Naive thymus-derived CD4-positive, alpha-beta T cell (primary cell): Measurements from ENCODE around the gene TMEM18. TPM values are rescaled to one million over a fixed set of nuclear protein-coding genes. Genes with fewer than 3 reads are reported as not detected.
A peak's percentile ranks its signal among the peaks of the same experiment; 100 is the strongest.

Source experiments
- ATAC-seq: fragments of 150-1000 bp; cut with Tn5 transposase; 2 replicates; pipeline ENCODE4 v1.10.0; 2021; ENCODE audit warnings: mild to moderate bottlenecking, moderate library complexity
- CTCF ChIA-PET: fragments of 350-600 bp; sonication (Branson Sonifier 250); formaldehyde crosslinking; loops from one replicate; lab custom pipeline; 2021; ENCODE audit warnings: antibody characterized with exemption; lab: Charles Lee
- POLR2A ChIA-PET: fragments of 350-600 bp; sonication (Branson Sonifier 250); formaldehyde crosslinking; loops from one replicate; lab custom pipeline; 2021; ENCODE audit warnings: antibody characterized with exemption, inconsistent platforms; lab: Charles Lee
- DNase-seq, 9 donors: peaks; one replicate each; pipeline versions ENCODE4 v3.0.0 to v3.0.0-alpha.2; 2020 to 2022; ENCODE audit warnings: mixed read lengths in 1 of 9
- H3K27ac ChIP-seq: one replicate; pipeline ENCODE4 v1.7.0; 2013; ENCODE audit warnings: mild to moderate bottlenecking, low read depth, low read length, moderate library complexity
- H3K27me3 ChIP-seq, 2 donors: one replicate each; pipeline ENCODE4 v1.7.0; 2013; ENCODE audit warnings: low read length in 2 of 2, mild to moderate bottlenecking in 2 of 2, moderate library complexity in 2 of 2; ENCODE audit not compliant: control insufficient read depth in 2 of 2, insufficient read depth in 2 of 2
- H3K36me3 ChIP-seq, 3 experiments: 1 replicate in 2 of 3; 2 replicates in 1 of 3; pipeline ENCODE4 v1.7.0; 2013; ENCODE audit warnings: low read length in 3 of 3, mild to moderate bottlenecking in 3 of 3, moderate library complexity in 1 of 3; ENCODE audit not compliant: insufficient read depth in 3 of 3, control insufficient read depth in 2 of 3
- H3K4me1 ChIP-seq, 2 donors: one replicate each; pipeline ENCODE4 v1.7.0; 2013; ENCODE audit warnings: low read length in 2 of 2, mild to moderate bottlenecking in 2 of 2, moderate library complexity in 1 of 2; ENCODE audit not compliant: control insufficient read depth in 2 of 2, insufficient read depth in 2 of 2
- H3K4me3 ChIP-seq: 2 replicates; pipeline ENCODE4 v1.7.0; 2013; ENCODE audit warnings: mild to moderate bottlenecking, low read length
- H3K9me3 ChIP-seq, 3 experiments: 1 replicate in 2 of 3; 2 replicates in 1 of 3; pipeline ENCODE4 v1.7.0; 2013; ENCODE audit warnings: low read length in 3 of 3; ENCODE audit not compliant: control insufficient read depth in 2 of 3
- H3K27ac Mint-ChIP-seq, 9 donors: one replicate each; pipeline ENCODE4 v1.8.0; 2020 to 2022; ENCODE audit warnings: mixed read lengths in 9 of 9, mild to moderate bottlenecking in 8 of 9, moderate library complexity in 5 of 9, inconsistent platforms in 2 of 9
- H3K27me3 Mint-ChIP-seq, 5 donors: one replicate each; pipeline ENCODE4 v1.8.0; 2021 to 2022; ENCODE audit warnings: mixed read lengths in 5 of 5, mild to moderate bottlenecking in 1 of 5
- H3K36me3 Mint-ChIP-seq, 5 donors: one replicate each; pipeline ENCODE4 v1.8.0; 2020 to 2022; ENCODE audit warnings: mixed read lengths in 5 of 5, mild to moderate bottlenecking in 3 of 5, inconsistent platforms in 1 of 5
- H3K4me1 Mint-ChIP-seq, 7 donors: one replicate each; pipeline ENCODE4 v1.8.0; 2020 to 2022; ENCODE audit warnings: mixed read lengths in 7 of 7, mild to moderate bottlenecking in 3 of 7, inconsistent platforms in 1 of 7
- H3K4me3 Mint-ChIP-seq, 10 donors: one replicate each; pipeline ENCODE4 v1.8.0; 2020 to 2022; ENCODE audit warnings: mild to moderate bottlenecking in 10 of 10, mixed read lengths in 10 of 10, moderate library complexity in 6 of 10, inconsistent platforms in 2 of 10
- H3K9me3 Mint-ChIP-seq, 11 donors: one replicate each; pipeline ENCODE4 v1.8.0; 2020 to 2022; ENCODE audit warnings: mixed read lengths in 11 of 11, mild to moderate bottlenecking in 4 of 11, inconsistent platforms in 1 of 11, moderate library complexity in 1 of 11
- intact Hi-C, 2 donors: fragments of 100-400 bp; cut with micrococcal nuclease; formaldehyde crosslinking; loops; one replicate each; pipeline ENCODE4 v1.15.1; 2023
- polyA plus RNA-seq, 2 donors: library from polyadenylated mRNA; unstranded; fragments of 300-500 nt; fragmentation: Illumina TruSeq; gene quantifications; one replicate each; pipeline ENCODE4 v1.2.3, GENCODE V29; 2021
- total RNA-seq, 6 experiments: library from RNA in 5 of 6; stranded (reverse) in 5 of 6; gene quantifications; 1 replicate in 5 of 6; 2 replicates in 1 of 6; pipeline ENCODE4 v1.2.3 and lab custom pipeline; 2021 to 2026

Gene TMEM18
- total and polyA plus RNA-seq, 7 experiments from 2014 or later, result 23.3 to 39.8 (median 29.4) TPM

DNA sequence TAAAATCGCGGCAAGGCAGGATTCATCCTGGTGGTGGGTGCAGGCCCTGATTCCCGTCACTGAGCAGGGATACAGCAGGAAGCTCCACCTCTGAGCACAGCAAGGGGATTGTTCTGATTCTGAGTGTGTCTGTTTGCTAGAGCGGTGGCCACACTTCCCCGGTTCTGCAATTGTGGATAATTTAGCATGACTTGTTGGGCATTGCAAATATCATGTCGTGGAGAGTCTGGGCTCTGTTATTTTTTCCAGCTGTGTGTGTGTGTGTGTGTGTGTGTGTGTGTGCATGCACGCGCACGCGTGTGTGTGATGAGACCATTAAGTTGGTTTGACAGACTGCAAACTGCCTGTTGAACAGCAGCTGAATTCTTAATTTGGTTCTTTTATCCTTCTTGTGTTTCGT, 4.1 kb upstream of the TMEM18 start:
- ATAC-seq (no peak), DNase-seq (no peak)
- Histone ChIP-seq H3K4me1 (peaks cover 0 to 4% of the 10 kb centered on the region in 2 donors), H3K27ac (no peak overlapping the region), H3K36me3 (peaks cover 0 to 6% (median 0%) of the 10 kb centered on the region in 3 experiments), H3K27me3 (no peaks in the 10 kb centered on the region), H3K9me3 (peaks cover 0 to 14% (median 0%) of the 10 kb centered on the region in 3 experiments), H3K4me3 (no peak overlapping the region)
- H3K9me3 Mint-ChIP-seq, result peaks cover 6 to 21% (median 12%) of the 10 kb centered on the region in 11 donors
- peak overlapping the region in 1 of 9 donors; percentile 54 for H3K27ac Mint-ChIP-seq
- intact Hi-C loops, result no loop called here
- ChIA-PET POLR2A (no interaction called here), CTCF (no interaction called here)
- H3K4me1 Mint-ChIP-seq, result peaks cover 11 to 27% (median 19%) of the 10 kb centered on the region in 7 donors
- H3K36me3 Mint-ChIP-seq, result peaks cover 5 to 30% (median 15%) of the 10 kb centered on the region in 5 donors
- no peaks in the 10 kb centered on the region for H3K27me3 Mint-ChIP-seq
- H3K4me3 Mint-ChIP-seq, result peak overlapping the region in 1 of 10 donors; percentile 20

DNA sequence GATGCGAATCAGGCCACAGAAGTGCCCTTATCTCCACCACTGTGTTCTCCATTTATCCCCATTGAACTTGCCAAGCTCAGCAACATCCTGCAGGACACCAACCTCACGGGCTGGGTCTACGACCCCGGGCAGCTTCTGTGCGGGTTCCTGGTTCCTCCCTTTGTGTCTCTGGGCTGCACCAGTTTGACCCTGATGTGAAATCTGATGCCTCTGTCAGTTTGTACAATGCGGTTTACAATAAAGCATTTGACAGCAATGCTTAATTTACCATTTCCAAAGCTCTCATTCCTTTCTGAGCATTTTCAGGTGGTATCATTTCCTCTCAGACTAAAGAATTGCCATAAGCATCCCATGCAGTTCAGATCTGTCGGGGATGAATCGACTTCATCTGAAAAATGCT, 3.3 kb upstream of the TMEM18 start:
- H3K4me1 Mint-ChIP-seq, result peaks cover 13 to 34% (median 27%) of the 10 kb centered on the region in 7 donors
- peaks cover 0 to 6% (median 0%) of the 10 kb centered on the region in 3 experiments for H3K9me3 ChIP-seq
- H3K4me3 Mint-ChIP-seq, result peak overlapping the region in 1 of 10 donors; percentile 21
- H3K36me3 ChIP-seq, result peaks cover 0 to 6% (median 0%) of the 10 kb centered on the region in 3 experiments
- ChIA-PET POLR2A (interaction anchor here (0.8 kb wide), 1 partner anchor 9 kb away, joined by 4 read pairs; no protein-coding TSS in a partner anchor), CTCF (no interaction called here)
- H3K36me3 Mint-ChIP-seq, result peaks cover 5 to 30% (median 11%) of the 10 kb centered on the region in 5 donors
- intact Hi-C loops, result no loop called here
- ATAC-seq, result no peak
- H3K27ac Mint-ChIP-seq, result peak overlapping the region in 1 of 9 donors; percentile 17
- DNase-seq, result no peak
- peaks cover 6 to 18% (median 11%) of the 10 kb centered on the region in 11 donors for H3K9me3 Mint-ChIP-seq
- no peaks in the 10 kb centered on the region for H3K27me3 Mint-ChIP-seq
- peaks cover 0 to 4% of the 10 kb centered on the region in 2 donors for H3K4me1 ChIP-seq
- no peak overlapping the region for H3K27ac ChIP-seq
- no peak overlapping the region for H3K4me3 ChIP-seq
- no peaks in the 10 kb centered on the region for H3K27me3 ChIP-seq

DNA sequence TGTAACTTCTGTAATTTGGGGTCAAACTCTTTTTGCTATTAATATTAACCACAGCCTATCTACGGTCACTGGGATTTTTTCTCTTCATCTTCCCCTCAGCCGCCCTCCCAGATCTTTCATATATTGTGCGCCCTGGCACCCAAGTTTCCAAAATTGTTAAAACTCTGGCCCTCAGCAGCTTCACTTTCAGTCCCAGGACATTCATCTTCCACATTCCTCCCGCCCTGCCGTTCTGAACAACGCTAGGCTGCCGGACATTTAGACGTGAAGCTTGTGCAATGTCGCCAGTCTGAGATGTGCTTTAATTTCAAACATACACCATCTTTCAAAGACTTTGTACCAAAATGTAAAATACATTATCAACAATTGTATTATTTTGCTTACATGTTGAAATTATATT, 1.8 kb upstream of the TMEM18 start:
- Histone ChIP-seq H3K9me3 (no peaks in the 10 kb centered on the region), H3K27ac (no peak overlapping the region), H3K4me3 (no peak overlapping the region), H3K4me1 (peaks cover 0 to 4% of the 10 kb centered on the region in 2 donors), H3K27me3 (no peaks in the 10 kb centered on the region), H3K36me3 (peaks cover 0 to 14% (median 0%) of the 10 kb centered on the region in 3 experiments)
- Mint-ChIP-seq H3K36me3 (peaks cover 0 to 22% (median 4%) of the 10 kb centered on the region in 5 donors), H3K27ac (peak overlapping the region; percentile 53 to 100 (median 98)), H3K27me3 (no peaks in the 10 kb centered on the region), H3K4me3 (peak overlapping the region; percentile 91 to 100 (median 98)), H3K9me3 (peaks cover 0 to 6% (median 0%) of the 10 kb centered on the region in 11 donors), H3K4me1 (peaks cover 23 to 45% (median 40%) of the 10 kb centered on the region in 7 donors)
- intact Hi-C loops, result loop anchor here (5.0 kb wide), 2 partner anchors 247 to 502 kb away; no protein-coding TSS in a partner anchor
- ATAC-seq (no peak), DNase-seq (no peak)
- ChIA-PET POLR2A (no interaction called here), CTCF (no interaction called here)

DNA sequence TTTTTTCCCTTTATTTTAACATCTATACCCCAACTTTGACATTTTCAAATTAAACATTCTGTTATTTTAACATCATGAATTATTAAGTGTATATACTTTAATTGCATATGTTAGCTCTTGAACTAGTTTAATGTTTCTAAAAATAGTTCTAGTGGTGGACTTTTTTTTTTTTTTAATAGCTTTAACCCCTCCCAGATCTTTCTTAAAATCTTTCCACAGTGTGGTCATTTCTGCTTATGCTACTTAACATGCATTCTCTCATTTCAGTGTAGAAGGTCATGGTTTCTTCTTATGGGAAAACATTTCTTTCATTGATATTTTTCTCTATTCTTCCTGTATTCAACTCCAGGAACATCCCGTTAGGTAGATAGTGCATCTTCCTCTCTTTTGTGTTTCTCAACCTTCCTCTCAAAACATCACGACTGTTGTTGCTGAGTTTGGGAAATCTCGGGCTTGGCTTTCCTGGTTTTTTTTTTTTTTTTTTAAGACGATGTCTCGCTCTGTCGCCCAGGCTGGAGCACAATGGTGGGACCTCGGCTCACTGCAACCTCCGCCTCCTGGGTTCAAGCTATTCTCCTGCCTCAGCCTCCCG, 849 bp upstream of the TMEM18 start:
- no peak for ATAC-seq
- DNase-seq, result no peak
- Histone ChIP-seq H3K9me3 (no peaks in the 10 kb centered on the region), H3K4me3 (peak overlapping the region; percentile 95), H3K27me3 (no peaks in the 10 kb centered on the region), H3K27ac (peak overlapping the region; percentile 100), H3K4me1 (peaks cover 0 to 4% of the 10 kb centered on the region in 2 donors), H3K36me3 (peaks cover 0 to 20% (median 0%) of the 10 kb centered on the region in 3 experiments)
- ChIA-PET CTCF (interaction anchor here (0.7 kb wide), 1 partner anchor 240 kb away, joined by 3 read pairs; no protein-coding TSS in a partner anchor), POLR2A (interaction anchor here (0.5 to 1.5 kb wide), 7 partner anchors 12 to 873 kb away, joined by 3 to 4 read pairs (median 3); no protein-coding TSS in a partner anchor)
- H3K27me3 Mint-ChIP-seq, result no peaks in the 10 kb centered on the region
- intact Hi-C loops, result loop anchor here (1.0 to 5.0 kb wide), 8 partner anchors 246 to 1935 kb away; partner anchors contain the start of genes ACP1 (in 2 of the 2), SH3YL1 (in 2 of the 2) and SNTG2 (in 1 of the 2)
- peak overlapping the region; percentile 91 to 100 (median 98) for H3K4me3 Mint-ChIP-seq
- peak overlapping the region; percentile 95 to 100 (median 99) for H3K27ac Mint-ChIP-seq
- peaks cover 0 to 2% (median 0%) of the 10 kb centered on the region in 11 donors for H3K9me3 Mint-ChIP-seq
- peaks cover 0 to 18% (median 1%) of the 10 kb centered on the region in 5 donors for H3K36me3 Mint-ChIP-seq
- H3K4me1 Mint-ChIP-seq, result peaks cover 23 to 45% (median 40%) of the 10 kb centered on the region in 7 donors

DNA sequence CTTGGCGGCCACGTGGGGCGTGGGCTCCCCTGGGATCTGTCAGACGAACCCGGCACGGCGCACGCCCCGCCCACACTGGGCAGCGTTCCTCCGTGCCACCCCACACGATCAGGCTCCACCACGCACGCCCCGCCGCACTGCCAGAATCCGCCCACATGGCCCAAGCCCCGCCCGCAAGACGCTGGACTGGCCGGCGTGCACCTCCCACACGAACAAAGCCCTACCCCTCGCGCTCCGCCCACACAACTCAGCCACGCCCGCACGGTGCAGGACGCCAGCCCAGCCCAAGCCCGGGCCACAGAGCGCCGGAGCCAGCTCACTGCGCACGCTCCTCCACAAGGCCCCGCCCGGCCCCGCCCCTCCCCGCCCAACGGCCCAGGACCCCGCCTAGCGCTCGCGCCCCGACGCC, 555 bp downstream of the TMEM18 start:
- no peaks in the 10 kb centered on the region for H3K27me3 Mint-ChIP-seq
- DNase-seq (peak in 1 of 9 donors; percentile 98), ATAC-seq (no peak)
- H3K9me3 ChIP-seq, result no peaks in the 10 kb centered on the region
- peak overlapping the region; percentile 76 for H3K4me3 ChIP-seq
- H3K36me3 ChIP-seq, result peaks cover 0 to 34% (median 0%) of the 10 kb centered on the region in 3 experiments
- intact Hi-C loops, result loop anchor here (1.0 to 5.0 kb wide), 8 partner anchors 244 to 1936 kb away; partner anchors contain the start of genes ACP1 (in 2 of the 2), SH3YL1 (in 2 of the 2) and SNTG2 (in 1 of the 2)
- peaks cover 0 to 4% of the 10 kb centered on the region in 2 donors for H3K4me1 ChIP-seq
- peak overlapping the region; percentile 89 to 100 (median 94) for H3K4me3 Mint-ChIP-seq
- no peaks in the 10 kb centered on the region for H3K27me3 ChIP-seq
- CTCF ChIA-PET, result no interaction called here
- H3K27ac Mint-ChIP-seq, result peak overlapping the region; percentile 88 to 100 (median 95)
- peaks cover 0 to 9% (median 6%) of the 10 kb centered on the region in 5 donors for H3K36me3 Mint-ChIP-seq
- H3K27ac ChIP-seq, result peak overlapping the region; percentile 67
- H3K4me1 Mint-ChIP-seq, result peaks cover 23 to 46% (median 40%) of the 10 kb centered on the region in 7 donors
- no peaks in the 10 kb centered on the region for H3K9me3 Mint-ChIP-seq
- POLR2A ChIA-PET, result interaction anchor here (0.5 to 1.5 kb wide), 5 partner anchors 14 to 425 kb away, joined by 3 to 5 read pairs (median 3); no protein-coding TSS in a partner anchor

DNA sequence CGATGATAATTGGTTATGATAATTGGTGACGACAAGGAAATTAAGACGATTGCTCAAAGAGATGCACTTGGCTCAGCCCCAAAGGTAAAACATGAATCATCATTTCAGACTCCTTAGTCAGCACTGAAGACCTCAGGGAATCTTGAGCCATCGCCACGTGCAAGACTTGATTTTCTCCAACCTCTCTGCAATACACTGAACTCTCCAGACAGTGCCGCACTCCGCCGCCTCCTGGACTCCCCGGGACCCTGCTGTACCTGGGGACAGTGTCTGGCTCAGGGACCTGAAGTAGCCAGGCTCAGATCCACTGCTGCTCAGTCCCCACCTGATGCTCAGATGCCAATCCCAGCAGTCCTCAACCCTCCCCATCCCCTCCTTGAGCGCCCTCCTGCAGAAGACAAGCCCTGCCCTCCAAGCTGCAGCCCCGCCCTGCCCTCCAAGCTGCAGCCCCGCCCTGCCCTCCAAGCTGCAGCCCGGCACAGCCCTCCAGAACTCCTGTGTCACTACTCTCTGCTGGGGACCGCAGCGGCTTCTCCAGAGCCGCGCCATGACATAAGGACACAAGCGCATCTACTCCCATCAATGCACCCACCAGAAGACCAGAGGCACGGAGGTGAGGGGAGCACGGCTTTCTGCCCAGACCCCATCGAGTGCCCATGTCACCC, 1.1 kb downstream of the TMEM18 start:
- Mint-ChIP-seq H3K27me3 (no peaks in the 10 kb centered on the region), H3K36me3 (peaks cover 0 to 9% (median 6%) of the 10 kb centered on the region in 5 donors), H3K9me3 (no peaks in the 10 kb centered on the region), H3K27ac (peak overlapping the region; percentile 88 to 100 (median 95)), H3K4me1 (peaks cover 23 to 45% (median 40%) of the 10 kb centered on the region in 7 donors), H3K4me3 (peak overlapping the region; percentile 89 to 100 (median 94))
- ChIA-PET CTCF (no interaction called here), POLR2A (interaction anchor here (0.5 to 1.5 kb wide), 2 partner anchors 13 to 424 kb away, joined by 3 to 5 read pairs; no protein-coding TSS in a partner anchor)
- peaks cover 0 to 4% of the 10 kb centered on the region in 2 donors for H3K4me1 ChIP-seq
- H3K27me3 ChIP-seq, result no peaks in the 10 kb centered on the region
- DNase-seq, result peak in 2 of 9 donors; percentile 9 to 35
- H3K27ac ChIP-seq, result peak overlapping the region; percentile 67
- peaks cover 0 to 35% (median 0%) of the 10 kb centered on the region in 3 experiments for H3K36me3 ChIP-seq
- peak; percentile 1 for ATAC-seq
- no peaks in the 10 kb centered on the region for H3K9me3 ChIP-seq
- intact Hi-C loops, result loop anchor here (2.0 to 5.0 kb wide), 6 partner anchors 244 to 1937 kb away; partner anchors contain the start of gene SNTG2 (in 1 of the 2)
- peak overlapping the region; percentile 76 for H3K4me3 ChIP-seq
